ENCODE results near the gene WIF1.

Gene WIF1

GRCh38 chr12:65122703-65123102, 1.6 kb upstream of the WIF1 start:
- DNase-seq (ENCODE audit: low spot score): no peak

- DNase-seq (ENCODE audit: low spot score): no peak
These were observed 908 bp upstream of the WIF1 start for GRCh38 chr12:65121956-65122469.

- DNase-seq (ENCODE audit: low spot score): no peak
These were observed 2.0 kb downstream of the WIF1 start for GRCh38 chr12:65119063-65119462.

- no peak for DNase-seq (ENCODE audit: low spot score)
These were observed 7.5 kb downstream of the WIF1 start for GRCh38 chr12:65113621-65114035.

- DNase-seq (ENCODE audit: low spot score): no peak
These were observed 14.2 kb downstream of the WIF1 start for GRCh38 chr12:65106948-65107347.

- no peak for DNase-seq (ENCODE audit: low spot score)
These were observed 21.0 kb downstream of the WIF1 start for GRCh38 chr12:65100140-65100539.

GRCh38 chr12:65099182-65099581, 21.9 kb downstream of the WIF1 start:
- DNase-seq (ENCODE audit: low spot score): no peak

GRCh38 chr12:65098364-65098763, 22.7 kb downstream of the WIF1 start:
- no peak for DNase-seq (ENCODE audit: low spot score)

GRCh38 chr12:65094722-65095121, 26.4 kb downstream of the WIF1 start:
- no peak for DNase-seq (ENCODE audit: low spot score)

GRCh38 chr12:65093606-65094005, 27.5 kb downstream of the WIF1 start:
- DNase-seq (ENCODE audit: low spot score): no peak

GRCh38 chr12:65090461-65090860, 30.6 kb downstream of the WIF1 start:
- DNase-seq (ENCODE audit: low spot score): no peak

GRCh38 chr12:65086236-65086635, 34.9 kb downstream of the WIF1 start:
- DNase-seq (ENCODE audit: low spot score): no peak

GRCh38 chr12:65084579-65084978, 36.5 kb downstream of the WIF1 start:
- no peak for DNase-seq (ENCODE audit: low spot score)

- no peak for DNase-seq (ENCODE audit: low spot score)
These were observed 37.5 kb downstream of the WIF1 start for GRCh38 chr12:65083581-65083980.

GRCh38 chr12:65082406-65082805, 38.7 kb downstream of the WIF1 start:
- DNase-seq (ENCODE audit: low spot score): no peak

- DNase-seq (ENCODE audit: low spot score): no peak
These were observed 39.6 kb downstream of the WIF1 start for GRCh38 chr12:65081496-65081895.

GRCh38 chr12:65074932-65075331, 46.2 kb downstream of the WIF1 start:
- no peak for DNase-seq (ENCODE audit: low spot score)

- DNase-seq (ENCODE audit: low spot score): no peak
These were observed 51.8 kb downstream of the WIF1 start for GRCh38 chr12:65069336-65069735.

GRCh38 chr12:65067383-65067782, 53.7 kb downstream of the WIF1 start:
- no peak for DNase-seq (ENCODE audit: low spot score)

- no peak for DNase-seq (ENCODE audit: low spot score)
These were observed 65.2 kb downstream of the WIF1 start for GRCh38 chr12:65055859-65056258.

- DNase-seq (ENCODE audit: low spot score): no peak
These were observed 69.9 kb downstream of the WIF1 start for GRCh38 chr12:65051218-65051617.

- DNase-seq (ENCODE audit: low spot score): no peak
These were observed 75.8 kb downstream of the WIF1 start for GRCh38 chr12:65045269-65045668.

- DNase-seq (ENCODE audit: low spot score): no peak
These were observed 81.8 kb downstream of the WIF1 start for GRCh38 chr12:65039301-65039700.

- no peak for DNase-seq (ENCODE audit: low spot score)
These were observed 96.0 kb downstream of the WIF1 start for GRCh38 chr12:65025136-65025535.

- no peak for DNase-seq (ENCODE audit: low spot score)
These were observed 97.6 kb downstream of the WIF1 start for GRCh38 chr12:65023485-65023884.
